ENCODE results near the gene SCGB2A2. TPM values are rescaled to one million over a fixed set of nuclear protein-coding genes. Genes with fewer than 3 reads are reported as not detected.

The SCGB2A2 gene
- total RNA-seq, 1 donor from 2014 or later = not detected

DNA sequence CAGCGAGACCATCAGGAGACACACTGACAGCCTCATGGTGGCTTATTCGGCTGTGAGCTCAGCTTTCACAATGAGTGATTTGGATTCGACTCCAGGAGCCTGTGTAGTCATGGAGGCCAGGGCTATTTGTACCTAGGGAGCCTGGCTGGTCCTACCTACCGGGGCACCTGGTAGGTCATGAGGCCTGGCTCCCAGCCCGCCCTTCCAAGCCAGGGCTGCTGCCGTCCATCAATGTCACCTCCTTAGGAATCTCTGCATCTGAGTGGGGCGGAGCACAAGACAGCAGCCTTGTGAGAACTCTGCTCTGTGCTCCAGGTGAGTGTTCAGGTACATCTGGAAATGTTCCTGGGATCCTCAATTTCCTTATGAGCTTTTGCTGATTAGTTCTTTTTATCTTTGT lies 29.0 kb downstream of the SCGB2A2 start, which contains the start of gene SCGB1D4:
Gene SCGB1D4, minus strand, starts transcription at position 101 of the 400 bp plus-strand sequence. Its CDS starts 65 bp downstream, at position 36.
- no peak for DNase-seq (ENCODE audit: low read depth)

DNA sequence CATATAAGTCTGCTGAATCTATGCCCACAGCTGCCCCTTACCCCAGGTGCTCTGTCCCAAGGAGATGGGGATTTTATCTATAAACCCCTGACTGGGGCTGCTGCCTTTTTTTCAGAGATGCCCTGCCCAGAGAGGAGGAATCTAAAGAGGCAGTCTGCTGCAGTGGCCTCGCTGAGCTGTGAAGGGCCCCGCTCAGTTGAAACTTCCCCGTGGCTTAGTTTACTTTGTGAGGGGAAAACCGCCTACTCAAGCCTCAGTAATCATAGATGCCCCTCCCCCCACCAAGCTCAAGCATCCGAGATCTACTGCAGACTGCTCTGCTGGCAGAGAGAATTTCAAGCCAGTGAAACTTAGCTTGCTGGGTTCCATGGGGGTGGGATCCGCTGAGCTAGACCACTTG lies 36.3 kb downstream of the SCGB2A2 start:
- DNase-seq (ENCODE audit: low read depth) = no peak

DNA sequence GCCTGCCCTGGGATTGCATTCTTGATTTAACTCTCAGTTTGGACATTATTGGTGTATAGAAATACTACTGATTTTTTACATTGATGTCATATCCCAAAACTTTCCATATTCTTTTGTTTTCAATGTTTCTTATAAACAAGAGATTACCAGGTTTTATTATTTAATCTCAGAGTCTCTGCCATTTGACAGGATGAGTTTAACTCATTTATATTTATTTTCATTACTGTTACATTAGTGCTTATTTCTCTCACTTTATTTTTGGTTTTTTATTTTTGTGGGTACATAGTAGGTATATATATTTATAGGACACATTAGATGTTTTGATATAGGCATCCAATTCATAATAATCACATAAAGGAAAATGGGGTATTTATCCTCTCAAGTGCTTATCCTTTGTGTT lies 38.0 kb downstream of the SCGB2A2 start:
- DNase-seq (ENCODE audit: low read depth) = no peak

- no peak for DNase-seq (ENCODE audit: low read depth)
These were observed 40.0 kb downstream of the SCGB2A2 start for GRCh38 chr11:62309991-62310390.

GRCh38 chr11:62315431-62315830 lies 45.5 kb downstream of the SCGB2A2 start:
- DNase-seq (ENCODE audit: low read depth) = no peak

DNA sequence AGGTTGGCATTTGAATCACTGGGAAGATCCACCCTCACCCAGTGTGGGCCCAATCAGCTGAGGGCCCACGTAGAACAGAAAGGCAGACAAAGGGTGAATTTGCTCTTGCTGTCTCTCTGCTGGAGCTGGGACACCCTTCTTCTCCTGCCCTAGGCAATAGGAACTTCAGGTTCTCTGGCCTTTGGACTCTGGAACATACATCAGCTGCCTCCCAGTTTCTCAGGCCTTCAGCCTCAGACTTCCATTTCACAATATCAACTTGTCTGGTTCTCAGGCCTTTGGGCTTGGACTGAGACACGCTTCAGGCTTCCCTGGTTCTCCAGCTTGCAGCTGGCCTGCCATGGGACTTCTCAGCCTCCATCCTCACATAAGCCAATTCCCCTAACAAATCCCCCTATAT lies 52.6 kb downstream of the SCGB2A2 start:
- DNase-seq (ENCODE audit: low read depth) = no peak

Other genes with a start within 250 kb of the SCGB2A2 start
- 11.6 and 12.3 TPM in 2 replicates for gene INCENP, start 146.1 kb upstream of the SCGB2A2 start, total RNA-seq
- gene SCGB1D1, start 79.9 kb upstream of the SCGB2A2 start, total RNA-seq = not detected in 2 replicates
- gene SCGB2A1, start 61.5 kb upstream of the SCGB2A2 start, total RNA-seq = not detected in 2 replicates
- gene SCGB1D2, start 27.9 kb upstream of the SCGB2A2 start, total RNA-seq = not detected in 2 replicates
- gene SCGB1D4, start 28.9 kb downstream of the SCGB2A2 start, total RNA-seq = not detected in 2 replicates
- gene ASRGL1, start 67.3 kb downstream of the SCGB2A2 start, total RNA-seq = 0.10 TPM in 1 of 2 replicates, not detected in the other
- gene SCGB1A1, start 148.9 kb downstream of the SCGB2A2 start, total RNA-seq = not detected in 2 replicates

Measured in myocyte (in vitro differentiated cells).